ENCODE measurements around the gene USP34.
"Not testable (repeated sequence)": the region's sequence is repeated elsewhere in the genome, so short reads cannot be mapped to it uniquely, and the experiment has no call there.

Gene USP34

DNA sequence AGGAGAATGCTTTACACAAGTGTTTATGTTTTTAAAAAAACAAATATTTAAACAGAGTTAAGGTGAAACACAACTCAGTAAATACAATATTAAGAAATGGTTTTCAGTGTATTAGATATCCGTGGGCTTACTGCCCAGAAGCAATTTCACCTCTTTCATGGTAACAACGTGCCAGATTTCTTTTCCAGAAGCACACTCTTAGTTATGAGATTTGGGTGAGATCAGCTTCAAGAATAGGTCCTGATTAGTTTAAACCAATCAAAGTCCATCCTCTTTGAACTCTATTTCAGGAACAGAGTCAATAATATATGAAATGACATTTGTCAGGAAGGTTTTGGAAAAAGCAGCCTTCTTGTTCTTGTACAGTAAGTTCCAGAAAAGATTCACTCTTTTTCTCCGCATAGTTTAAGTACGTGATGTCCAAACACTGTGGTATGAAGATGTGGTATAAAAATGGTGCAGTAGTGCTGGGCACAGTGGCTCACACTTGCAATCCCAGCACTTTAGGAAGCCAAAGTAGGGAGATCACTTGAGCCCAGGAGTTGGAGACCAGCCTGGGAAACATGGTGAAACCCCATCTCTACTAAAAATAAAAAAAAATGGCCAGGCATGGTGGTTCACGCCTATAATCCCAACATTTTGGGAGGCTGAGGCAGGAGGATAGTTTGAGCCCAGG, 14.7 kb downstream of the USP34 start:
- H3K27me3 ChIP-seq (ENCODE audit: insufficient read depth, low read length), result no peaks in the 10 kb centered on the region
- H3K9ac ChIP-seq (ENCODE audit: low read depth, low read length), result no peak overlapping the region
- H3K27ac ChIP-seq (ENCODE audit: low read length), result no peak overlapping the region
- no peaks in the 10 kb centered on the region for H3K4me1 ChIP-seq (ENCODE audit: insufficient read depth, low read length)
- no peaks in the 10 kb centered on the region for H3K36me3 ChIP-seq (ENCODE audit: insufficient read depth, low read depth, low read length)
- no peak overlapping the region for H3K4me3 ChIP-seq (ENCODE audit: low read length)
- no peaks in the 10 kb centered on the region for H3K9me3 ChIP-seq (ENCODE audit: insufficient read depth, low read depth, low read length)

DNA sequence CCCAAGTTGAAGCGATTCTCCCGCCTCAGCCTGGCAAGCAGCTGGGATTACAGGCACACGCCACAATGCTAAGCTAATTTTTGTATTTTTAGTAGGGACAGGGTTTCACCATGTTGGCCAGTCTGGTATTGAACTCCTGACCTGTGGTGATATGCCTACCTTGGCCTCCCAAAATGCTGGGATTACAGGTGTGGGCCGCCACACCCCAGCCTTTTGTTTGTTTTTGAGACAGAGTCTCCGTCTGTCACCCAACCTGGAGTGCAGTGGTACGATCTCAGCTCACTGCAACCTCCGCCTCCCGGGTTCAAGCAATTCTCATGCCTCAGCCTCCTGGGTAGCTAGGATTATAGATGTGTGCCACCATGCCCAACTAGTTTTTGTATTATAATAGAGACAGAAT, 15.9 kb downstream of the USP34 start:
- H3K4me1 ChIP-seq (ENCODE audit: insufficient read depth, low read length); H3K27me3 ChIP-seq (ENCODE audit: insufficient read depth, low read length); H3K4me3 ChIP-seq (ENCODE audit: low read length); H3K36me3 ChIP-seq (ENCODE audit: insufficient read depth, low read depth, low read length); H3K9me3 ChIP-seq (ENCODE audit: insufficient read depth, low read depth, low read length); H3K9ac ChIP-seq (ENCODE audit: low read depth, low read length); H3K27ac ChIP-seq (ENCODE audit: low read length): not testable (repeated sequence)

DNA sequence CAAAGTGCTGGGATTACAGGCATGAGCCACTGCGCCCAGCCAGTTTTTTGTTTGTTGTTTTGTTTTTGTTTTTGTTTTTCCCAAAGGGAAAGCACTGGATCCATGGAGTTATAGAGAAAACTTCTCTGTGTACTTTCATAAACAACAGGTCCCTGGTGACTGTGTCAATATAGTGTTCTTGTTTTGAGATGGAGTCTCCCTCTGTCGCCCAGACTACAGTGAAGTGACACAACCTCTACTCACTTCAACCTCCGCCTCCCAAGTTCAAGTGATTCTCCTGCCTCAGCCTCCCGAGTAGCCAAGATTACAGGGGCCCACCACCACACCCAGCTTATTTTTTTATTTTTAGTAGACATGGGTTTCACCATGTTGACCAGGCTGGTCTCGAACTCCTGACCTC, 16.5 kb downstream of the USP34 start:
- Histone ChIP-seq H3K27me3 (ENCODE audit: insufficient read depth, low read length) (no peaks in the 10 kb centered on the region), H3K27ac (ENCODE audit: low read length) (no peak overlapping the region), H3K36me3 (ENCODE audit: insufficient read depth, low read depth, low read length) (no peaks in the 10 kb centered on the region), H3K9me3 (ENCODE audit: insufficient read depth, low read depth, low read length) (no peaks in the 10 kb centered on the region), H3K4me1 (ENCODE audit: insufficient read depth, low read length) (no peaks in the 10 kb centered on the region), H3K9ac (ENCODE audit: low read depth, low read length) (no peak overlapping the region), H3K4me3 (ENCODE audit: low read length) (no peak overlapping the region)

- Histone ChIP-seq H3K9ac (ENCODE audit: low read depth, low read length) (no peak overlapping the region), H3K27ac (ENCODE audit: low read length) (no peak overlapping the region), H3K36me3 (ENCODE audit: insufficient read depth, low read depth, low read length) (no peaks in the 10 kb centered on the region), H3K4me1 (ENCODE audit: insufficient read depth, low read length) (no peaks in the 10 kb centered on the region), H3K27me3 (ENCODE audit: insufficient read depth, low read length) (no peaks in the 10 kb centered on the region), H3K4me3 (ENCODE audit: low read length) (no peak overlapping the region), H3K9me3 (ENCODE audit: insufficient read depth, low read depth, low read length) (no peaks in the 10 kb centered on the region)
These were observed 18.5 kb downstream of the USP34 start for GRCh38 chr2:61452392-61452791.

- Histone ChIP-seq H3K9me3 (ENCODE audit: insufficient read depth, low read depth, low read length) (no peaks in the 10 kb centered on the region), H3K27ac (ENCODE audit: low read length) (no peak overlapping the region), H3K36me3 (ENCODE audit: insufficient read depth, low read depth, low read length) (no peaks in the 10 kb centered on the region), H3K4me3 (ENCODE audit: low read length) (no peak overlapping the region), H3K9ac (ENCODE audit: low read depth, low read length) (no peak overlapping the region), H3K27me3 (ENCODE audit: insufficient read depth, low read length) (no peaks in the 10 kb centered on the region), H3K4me1 (ENCODE audit: insufficient read depth, low read length) (no peaks in the 10 kb centered on the region)
These were observed 19.7 kb downstream of the USP34 start for GRCh38 chr2:61451178-61451577.

GRCh38 chr2:61450144-61450543, 20.7 kb downstream of the USP34 start:
- H3K4me1 ChIP-seq (ENCODE audit: insufficient read depth, low read length), result no peaks in the 10 kb centered on the region
- H3K9ac ChIP-seq (ENCODE audit: low read depth, low read length), result no peak overlapping the region
- H3K27ac ChIP-seq (ENCODE audit: low read length), result no peak overlapping the region
- no peaks in the 10 kb centered on the region for H3K27me3 ChIP-seq (ENCODE audit: insufficient read depth, low read length)
- no peaks in the 10 kb centered on the region for H3K36me3 ChIP-seq (ENCODE audit: insufficient read depth, low read depth, low read length)
- H3K9me3 ChIP-seq (ENCODE audit: insufficient read depth, low read depth, low read length), result no peaks in the 10 kb centered on the region
- H3K4me3 ChIP-seq (ENCODE audit: low read length), result no peak overlapping the region

DNA sequence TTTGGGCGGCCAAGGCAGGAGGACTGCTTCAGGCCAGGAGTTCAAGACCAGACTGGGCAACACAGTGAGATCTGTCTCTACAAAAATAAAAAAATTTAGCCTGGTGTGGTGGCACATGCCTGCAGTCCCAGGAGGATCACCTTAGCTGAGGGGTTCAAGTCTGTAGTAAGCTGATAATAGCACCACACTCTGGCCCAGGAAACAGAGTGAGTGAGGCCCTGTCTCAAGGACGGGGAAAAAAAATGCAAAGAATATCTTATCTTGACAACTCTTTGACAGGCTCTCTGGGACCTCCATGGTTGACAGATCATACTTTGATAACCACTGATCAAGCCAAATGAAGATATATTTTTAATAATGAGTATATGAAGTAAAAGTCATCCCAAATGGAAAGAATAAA, 22.7 kb downstream of the USP34 start:
- no peaks in the 10 kb centered on the region for H3K36me3 ChIP-seq (ENCODE audit: insufficient read depth, low read depth, low read length)
- no peaks in the 10 kb centered on the region for H3K9me3 ChIP-seq (ENCODE audit: insufficient read depth, low read depth, low read length)
- no peaks in the 10 kb centered on the region for H3K27me3 ChIP-seq (ENCODE audit: insufficient read depth, low read length)
- H3K4me3 ChIP-seq (ENCODE audit: low read length), result no peak overlapping the region
- no peak overlapping the region for H3K9ac ChIP-seq (ENCODE audit: low read depth, low read length)
- H3K4me1 ChIP-seq (ENCODE audit: insufficient read depth, low read length), result peaks cover 4% of the 10 kb centered on the region; the same call in 1 of the 2 replicates
- H3K27ac ChIP-seq (ENCODE audit: low read length), result no peak overlapping the region

- not testable (repeated sequence) for H3K27ac ChIP-seq (ENCODE audit: low read length); H3K4me1 ChIP-seq (ENCODE audit: insufficient read depth, low read length)
These were observed 23.9 kb downstream of the USP34 start for GRCh38 chr2:61446971-61447370.

DNA sequence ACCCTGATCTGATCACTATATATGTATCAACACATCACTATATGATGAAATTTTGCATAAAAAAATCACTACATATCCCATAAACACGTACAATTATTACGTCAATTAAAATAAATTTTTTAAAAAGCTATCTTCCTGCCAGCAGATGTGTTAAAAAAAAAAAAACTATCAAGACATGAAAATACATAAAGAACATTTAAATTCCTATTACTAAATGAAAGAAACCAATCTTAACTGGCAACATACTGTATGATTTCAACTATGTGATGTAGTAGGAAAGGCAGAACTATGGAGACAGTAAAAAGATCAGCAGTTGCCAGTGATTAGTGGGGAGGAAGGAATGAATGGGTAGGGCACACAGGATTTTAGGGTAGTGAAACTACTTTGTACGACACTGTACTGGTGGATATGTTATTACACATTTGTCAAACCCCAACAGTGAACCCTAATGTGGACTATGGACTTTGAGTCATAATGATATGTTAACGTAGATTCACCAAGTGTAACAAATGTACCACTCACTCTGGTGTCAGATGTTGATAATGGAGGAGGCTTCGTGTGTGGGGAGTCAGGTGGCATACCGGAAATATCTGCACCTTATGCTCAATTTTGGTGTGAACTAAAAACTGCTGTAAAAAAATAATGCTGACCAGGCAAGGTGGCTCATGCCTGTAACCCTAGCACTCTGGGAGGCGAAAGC, 27.4 kb downstream of the USP34 start:
- no peak overlapping the region for H3K4me3 ChIP-seq (ENCODE audit: low read length)
- no peak overlapping the region for H3K9ac ChIP-seq (ENCODE audit: low read depth, low read length)
- H3K27me3 ChIP-seq (ENCODE audit: insufficient read depth, low read length), result no peaks in the 10 kb centered on the region
- H3K4me1 ChIP-seq (ENCODE audit: insufficient read depth, low read length), result peaks cover 4% of the 10 kb centered on the region; the same call in 1 of the 2 replicates
- no peak overlapping the region for H3K27ac ChIP-seq (ENCODE audit: low read length)
- no peaks in the 10 kb centered on the region for H3K36me3 ChIP-seq (ENCODE audit: insufficient read depth, low read depth, low read length)
- no peaks in the 10 kb centered on the region for H3K9me3 ChIP-seq (ENCODE audit: insufficient read depth, low read depth, low read length)

More at GRCh38 chr2:61446971-61447370, 23.9 kb downstream of the USP34 start:
- H3K9me3 ChIP-seq (ENCODE audit: insufficient read depth, low read depth, low read length); H3K9ac ChIP-seq (ENCODE audit: low read depth, low read length); H3K36me3 ChIP-seq (ENCODE audit: insufficient read depth, low read depth, low read length); H3K4me3 ChIP-seq (ENCODE audit: low read length); H3K27me3 ChIP-seq (ENCODE audit: insufficient read depth, low read length): not testable (repeated sequence)

- Histone ChIP-seq H3K4me3 (ENCODE audit: low read length) (no peak overlapping the region), H3K36me3 (ENCODE audit: insufficient read depth, low read depth, low read length) (no peaks in the 10 kb centered on the region), H3K27ac (ENCODE audit: low read length) (no peak overlapping the region), H3K4me1 (ENCODE audit: insufficient read depth, low read length) (no peaks in the 10 kb centered on the region; the same call in 1 of the 2 replicates), H3K9ac (ENCODE audit: low read depth, low read length) (no peak overlapping the region), H3K9me3 (ENCODE audit: insufficient read depth, low read depth, low read length) (no peaks in the 10 kb centered on the region), H3K27me3 (ENCODE audit: insufficient read depth, low read length) (no peaks in the 10 kb centered on the region)
These were observed 31.5 kb downstream of the USP34 start for GRCh38 chr2:61439241-61440002.

DNA sequence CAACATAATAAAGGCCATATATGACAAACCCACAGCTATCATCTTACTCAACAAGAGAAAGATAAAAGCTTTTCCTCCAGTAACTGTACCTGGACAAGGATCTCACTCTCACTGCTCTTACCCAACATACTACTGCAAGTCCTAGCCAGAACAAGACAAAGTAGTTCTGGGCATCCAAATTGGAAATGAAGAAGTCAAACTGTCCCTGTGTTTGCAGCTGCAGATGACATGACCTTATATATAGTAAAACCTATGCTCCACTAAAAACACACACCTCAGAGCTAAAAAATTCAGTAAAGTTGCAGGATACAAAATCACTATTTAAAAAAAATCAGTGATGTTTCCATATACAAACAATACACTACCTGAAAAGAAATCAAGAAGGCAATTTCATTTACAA, 32.2 kb downstream of the USP34 start:
- no peaks in the 10 kb centered on the region for H3K27me3 ChIP-seq (ENCODE audit: insufficient read depth, low read length)
- no peaks in the 10 kb centered on the region for H3K9me3 ChIP-seq (ENCODE audit: insufficient read depth, low read depth, low read length)
- no peak overlapping the region for H3K9ac ChIP-seq (ENCODE audit: low read depth, low read length)
- no peaks in the 10 kb centered on the region for H3K36me3 ChIP-seq (ENCODE audit: insufficient read depth, low read depth, low read length)
- H3K27ac ChIP-seq (ENCODE audit: low read length), result no peak overlapping the region
- no peak overlapping the region for H3K4me3 ChIP-seq (ENCODE audit: low read length)
- H3K4me1 ChIP-seq (ENCODE audit: insufficient read depth, low read length), result no peaks in the 10 kb centered on the region; the same call in 1 of the 2 replicates

DNA sequence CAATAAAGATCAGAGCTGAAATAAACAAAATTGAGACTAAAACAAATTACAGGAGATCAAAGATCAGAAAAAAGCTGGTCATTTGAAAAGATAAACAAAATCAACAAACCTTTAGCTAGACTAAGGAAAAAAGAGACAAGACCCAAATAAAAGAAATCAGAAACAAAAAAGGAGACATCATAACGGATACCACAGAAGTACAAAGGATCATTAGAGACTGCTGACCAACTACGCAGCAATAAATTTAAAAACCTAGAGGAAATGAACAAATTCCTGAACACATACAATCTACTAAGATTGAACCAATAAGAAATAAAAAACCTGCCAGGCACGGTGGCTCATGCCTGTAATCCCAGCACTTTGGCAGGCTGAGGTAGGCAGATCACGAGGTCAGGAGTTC, 33.7 kb downstream of the USP34 start:
- no peaks in the 10 kb centered on the region; the same call in 1 of the 2 replicates for H3K4me1 ChIP-seq (ENCODE audit: insufficient read depth, low read length)
- no peaks in the 10 kb centered on the region for H3K27me3 ChIP-seq (ENCODE audit: insufficient read depth, low read length)
- no peak overlapping the region for H3K9ac ChIP-seq (ENCODE audit: low read depth, low read length)
- no peak overlapping the region for H3K27ac ChIP-seq (ENCODE audit: low read length)
- no peaks in the 10 kb centered on the region for H3K9me3 ChIP-seq (ENCODE audit: insufficient read depth, low read depth, low read length)
- H3K4me3 ChIP-seq (ENCODE audit: low read length), result no peak overlapping the region
- no peaks in the 10 kb centered on the region for H3K36me3 ChIP-seq (ENCODE audit: insufficient read depth, low read depth, low read length)

Measured in iPS-20b (cell line).